Measurements from ENCODE around the gene ADCY5.
"Not testable (repeated sequence)": the region's sequence is repeated elsewhere in the genome, so short reads cannot be mapped to it uniquely, and the experiment has no call there.

The ADCY5 gene

DNA sequence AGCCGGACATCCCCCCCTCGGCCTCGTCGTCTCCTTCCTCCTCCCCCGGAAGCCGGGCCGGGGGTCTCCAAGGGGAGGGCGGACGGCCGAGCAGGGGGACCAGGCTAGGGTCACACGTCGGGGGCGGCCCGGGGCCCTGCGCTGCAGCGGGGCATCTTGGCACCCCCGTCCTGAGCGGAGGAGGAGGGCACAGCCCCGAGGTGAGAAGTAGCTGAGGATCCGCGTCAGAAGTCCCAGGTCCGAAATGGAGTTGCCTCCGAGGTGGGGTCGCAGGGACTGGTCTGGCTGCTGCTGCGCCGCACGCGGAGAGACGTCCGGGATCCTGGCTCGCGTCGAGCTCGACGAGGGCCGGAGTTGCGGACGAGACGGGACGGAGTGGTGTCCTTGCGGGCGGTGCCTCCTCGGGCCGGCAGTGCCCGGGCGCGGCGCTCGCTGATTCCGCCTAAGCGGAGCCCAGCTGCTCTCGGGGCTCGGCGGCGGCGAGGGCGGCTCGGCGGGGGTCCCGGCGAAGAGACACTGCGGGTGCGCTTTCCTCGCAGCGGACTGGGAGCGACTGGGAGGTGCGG lies at the start of gene ADCY5:
ADCY5 (minus strand) TSS at position 555 of the 566 bp plus-strand sequence; CDS start at position 10, 545 bp downstream.
- DNase-seq (ENCODE audit: low spot score): no peak

- DNase-seq (ENCODE audit: low spot score): no peak
Measured at GRCh38 chr3:123493912-123494311, 45.0 kb upstream of the ADCY5 start.

- DNase-seq (ENCODE audit: low spot score): no peak
Measured at GRCh38 chr3:123491966-123492587, 43.2 kb upstream of the ADCY5 start.

GRCh38 chr3:123489400-123490004 lies 40.6 kb upstream of the ADCY5 start:
- peak; percentile 65 for DNase-seq (ENCODE audit: low spot score)

DNA sequence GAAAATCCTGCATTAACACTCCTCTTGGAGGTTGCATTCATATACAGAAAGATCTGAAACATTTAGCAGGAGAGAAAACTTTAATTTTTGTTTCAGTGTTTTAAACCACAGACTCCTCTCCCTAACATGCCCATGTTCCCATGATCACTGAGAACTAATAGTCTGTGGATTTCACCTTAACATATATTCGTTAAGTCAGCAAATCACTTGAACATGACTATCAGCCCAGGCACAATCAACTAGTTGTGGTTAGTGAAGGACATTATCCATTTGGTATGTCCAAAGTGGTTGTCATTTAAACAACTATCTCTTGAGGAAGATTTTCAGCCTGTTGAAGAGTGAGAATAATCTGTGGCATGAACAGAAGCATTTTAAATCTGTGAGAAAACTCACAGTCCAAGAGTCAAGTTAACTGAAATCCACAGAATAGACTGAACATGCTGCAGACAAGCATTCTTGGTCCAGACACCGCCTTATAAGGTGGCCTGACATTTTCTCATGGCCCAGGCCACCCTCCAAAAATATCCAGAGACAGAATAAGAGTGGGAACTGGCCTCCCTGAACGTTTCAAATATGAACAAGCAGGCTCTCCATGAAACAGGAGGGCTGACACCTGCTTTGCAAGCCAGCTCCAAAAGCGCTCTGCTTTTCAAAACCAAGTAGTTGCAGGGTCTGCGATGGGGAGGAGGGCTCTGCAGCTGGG lies 39.9 kb upstream of the ADCY5 start:
- no peak for DNase-seq (ENCODE audit: low spot score)

GRCh38 chr3:123487063-123487462 lies 38.2 kb upstream of the ADCY5 start:
- DNase-seq (ENCODE audit: low spot score): not testable (repeated sequence)

DNA sequence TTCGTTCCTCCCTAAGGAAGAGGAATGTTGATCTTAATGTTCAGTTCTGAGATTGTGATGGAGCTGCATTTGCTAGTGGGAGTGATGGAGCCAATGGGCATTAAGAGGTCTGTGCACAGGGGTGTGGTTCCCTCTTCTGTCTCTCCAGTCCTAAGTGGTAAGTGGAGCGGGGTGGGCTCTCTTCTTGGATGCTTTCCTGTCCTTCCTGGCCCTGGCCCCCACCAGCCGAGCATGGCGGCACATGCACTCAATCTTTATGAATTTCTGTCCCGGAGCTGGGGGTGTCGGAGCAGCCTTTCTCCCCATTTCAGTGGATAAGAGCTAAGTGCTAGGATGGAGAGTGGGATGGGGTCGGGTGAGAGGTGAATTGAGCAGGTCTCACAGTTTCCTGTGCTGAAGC lies 37.6 kb upstream of the ADCY5 start:
- DNase-seq (ENCODE audit: low spot score): no peak

GRCh38 chr3:123485551-123485950 lies 36.7 kb upstream of the ADCY5 start:
- DNase-seq (ENCODE audit: low spot score): no peak

- DNase-seq (ENCODE audit: low spot score): no peak
Measured at GRCh38 chr3:123483146-123483545, 34.3 kb upstream of the ADCY5 start.

DNA sequence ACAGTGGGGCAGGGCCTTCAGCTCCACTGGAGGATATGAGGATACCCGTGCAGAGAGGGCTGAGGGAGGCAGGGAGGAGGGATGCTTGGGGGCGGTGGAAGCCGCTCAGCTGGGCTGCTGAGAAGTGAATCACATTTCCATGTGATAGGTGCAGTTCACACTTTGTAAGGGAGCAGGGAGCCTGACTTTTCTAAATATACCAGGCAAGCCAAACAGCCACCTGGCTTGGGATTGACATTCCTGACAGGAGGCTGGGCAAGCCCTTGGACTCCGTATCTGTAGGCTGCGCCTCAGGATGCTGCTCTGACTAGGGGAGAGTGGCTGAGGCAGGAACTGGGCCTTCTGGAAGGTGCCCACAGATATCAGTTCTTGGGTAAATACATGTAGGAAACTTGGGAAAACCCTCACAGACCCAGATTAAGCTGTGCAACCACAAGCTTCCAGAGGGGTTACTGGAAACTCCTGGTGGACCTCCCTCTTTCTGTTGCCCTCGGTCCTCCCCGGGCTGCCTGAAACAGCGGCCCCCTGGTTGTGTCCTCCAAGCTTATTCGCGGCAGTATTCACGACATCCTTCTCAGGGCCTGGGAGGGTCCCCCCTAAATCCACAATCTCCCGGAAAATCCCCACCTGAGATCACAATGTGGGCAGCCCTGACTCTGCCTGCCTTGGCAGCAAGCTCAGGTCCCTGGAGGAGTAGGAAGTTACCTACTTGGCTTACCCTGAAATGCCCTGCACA lies 33.0 kb upstream of the ADCY5 start:
- DNase-seq (ENCODE audit: low spot score): no peak

DNA sequence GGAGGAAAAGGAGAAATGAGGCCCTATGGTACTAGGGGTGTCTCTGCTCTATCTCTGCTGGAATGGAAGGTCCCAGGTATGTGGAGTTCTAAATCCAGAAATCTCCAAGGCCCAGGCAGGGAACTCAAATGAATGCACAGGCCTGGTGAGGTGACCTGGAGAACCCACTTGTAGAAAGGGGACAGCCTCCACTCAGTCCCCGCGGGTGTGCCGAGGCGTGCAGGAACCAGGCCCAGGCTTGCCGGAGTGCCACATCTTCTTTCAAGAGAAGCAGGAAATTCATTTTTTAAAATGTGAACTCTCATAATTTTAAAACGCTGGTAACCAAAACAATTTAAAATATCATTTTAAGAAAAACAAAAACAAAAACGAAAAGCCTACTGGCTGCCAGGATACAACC lies 32.2 kb upstream of the ADCY5 start:
- DNase-seq (ENCODE audit: low spot score): no peak

- peak; percentile 21 for DNase-seq (ENCODE audit: low spot score)
Measured at GRCh38 chr3:123480428-123480827, 31.5 kb upstream of the ADCY5 start.

DNA sequence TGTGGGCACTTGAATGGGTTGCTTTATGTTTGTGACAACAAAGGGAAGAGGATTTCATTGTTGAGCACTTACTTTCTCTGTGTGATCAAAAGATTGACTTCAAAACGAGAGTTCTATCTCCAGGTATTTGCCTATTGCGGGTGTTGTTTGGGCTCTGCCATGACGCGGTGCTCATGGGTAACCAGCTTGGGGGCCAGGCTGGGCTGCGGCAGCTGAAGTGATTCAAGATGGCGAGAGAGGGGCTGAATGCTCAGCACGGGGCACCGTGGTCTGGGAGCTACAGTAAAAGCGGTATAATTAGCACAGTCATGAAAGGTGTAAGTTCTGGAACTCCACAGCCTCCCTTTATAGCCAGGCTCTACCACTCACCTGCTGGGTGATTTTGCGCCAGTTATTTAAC lies 31.0 kb upstream of the ADCY5 start:
- no peak for DNase-seq (ENCODE audit: low spot score)

GRCh38 chr3:123478314-123478713 lies 29.4 kb upstream of the ADCY5 start:
- no peak for DNase-seq (ENCODE audit: low spot score)

- no peak for DNase-seq (ENCODE audit: low spot score)
Measured at GRCh38 chr3:123476967-123477750, 28.3 kb upstream of the ADCY5 start.

DNA sequence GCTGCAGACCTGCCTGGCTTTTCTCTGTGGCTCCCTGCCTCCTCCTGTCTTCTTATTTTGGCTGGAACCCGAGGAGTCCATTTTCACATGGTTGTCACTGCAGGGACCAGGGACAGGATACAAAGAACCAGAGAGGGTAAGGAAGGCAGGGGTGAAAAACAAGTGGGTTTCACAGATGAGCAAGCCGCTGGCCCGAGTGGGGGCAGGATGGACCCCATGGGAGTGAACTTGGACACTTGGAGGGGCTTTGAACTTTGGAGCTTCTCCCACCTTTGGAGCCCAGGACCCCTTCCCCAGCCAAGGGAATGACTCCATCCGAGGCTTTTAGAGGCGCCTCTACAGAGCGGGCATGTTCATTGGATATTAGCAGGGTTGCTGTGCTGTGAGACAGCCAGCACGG lies 26.9 kb upstream of the ADCY5 start:
- no peak for DNase-seq (ENCODE audit: low spot score)

DNA sequence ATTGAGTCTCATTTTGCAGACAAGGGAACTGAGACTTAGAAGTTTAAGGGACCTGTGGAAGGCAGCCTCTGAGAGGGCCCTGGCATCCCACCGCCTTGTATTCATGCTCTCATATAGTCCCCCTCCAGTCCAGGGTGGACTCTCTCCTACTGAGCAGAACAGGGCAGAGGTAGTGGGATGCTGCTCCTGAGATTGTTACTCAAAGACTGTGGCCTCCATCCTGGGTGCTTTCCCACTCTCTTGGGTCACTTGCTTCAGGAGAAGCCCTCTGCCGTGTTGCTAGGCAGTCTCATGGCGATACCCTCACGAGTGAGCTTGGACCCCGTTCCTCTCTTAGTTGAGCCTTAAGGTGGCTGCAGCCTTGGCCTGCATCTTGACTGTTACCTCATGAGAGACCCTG lies 22.2 kb upstream of the ADCY5 start:
- DNase-seq (ENCODE audit: low spot score): no peak

DNA sequence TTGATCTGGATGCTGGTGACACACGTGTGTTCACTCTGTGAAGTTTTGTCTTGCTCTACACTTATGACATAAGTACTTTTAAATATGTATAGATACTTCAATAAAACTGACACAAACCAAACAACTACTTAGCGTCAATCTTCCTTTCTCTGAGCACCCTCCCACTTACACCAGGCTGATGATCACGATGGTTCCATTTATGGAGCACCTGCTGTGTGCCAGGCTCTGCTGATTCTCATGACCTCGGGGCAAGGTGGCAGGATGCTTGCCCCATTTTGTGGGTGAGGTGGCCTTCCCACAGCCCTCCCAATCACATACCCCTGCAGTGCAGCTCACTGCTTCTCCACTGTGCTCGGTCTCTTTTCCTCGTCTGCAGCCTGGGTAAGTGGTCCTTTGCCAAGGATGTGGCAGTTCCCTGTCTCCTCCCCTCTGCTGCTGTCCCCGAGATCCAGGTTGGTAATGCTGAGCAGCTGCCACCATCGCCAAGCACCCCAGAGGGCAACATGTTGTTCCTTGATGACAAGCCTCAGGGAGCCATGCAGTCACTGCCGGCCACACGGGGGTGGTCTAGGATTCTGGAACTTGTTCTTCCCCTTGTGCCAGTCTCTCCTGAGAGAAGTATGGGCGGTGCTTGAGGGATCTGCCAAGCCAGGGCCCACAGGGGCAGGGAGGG lies 20.6 kb upstream of the ADCY5 start:
- no peak for DNase-seq (ENCODE audit: low spot score)

DNA sequence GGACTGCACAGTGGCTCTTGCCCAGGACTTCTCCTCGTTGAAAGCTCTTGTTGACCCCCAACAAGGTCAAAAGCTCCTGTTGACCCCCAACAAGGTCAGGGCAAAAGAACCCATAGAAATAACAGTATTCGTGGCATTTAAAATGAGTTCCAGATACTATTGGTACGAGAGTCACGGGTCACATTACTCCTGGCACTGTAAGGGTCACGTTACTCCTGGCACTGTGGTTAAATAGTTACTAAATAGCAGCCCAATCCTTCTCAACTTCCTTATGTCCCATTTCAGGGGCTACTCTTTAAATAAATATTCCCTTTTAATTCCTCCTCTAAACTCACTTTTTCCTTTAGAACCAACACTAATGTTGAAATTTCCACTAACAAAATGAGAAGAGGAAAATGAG lies 18.2 kb upstream of the ADCY5 start:
- DNase-seq (ENCODE audit: low spot score): no peak

- DNase-seq (ENCODE audit: low spot score): no peak
Measured at GRCh38 chr3:123464211-123464610, 15.3 kb upstream of the ADCY5 start.

- DNase-seq (ENCODE audit: low spot score): no peak
Measured at GRCh38 chr3:123459862-123460261, 11.0 kb upstream of the ADCY5 start.
